Stimulated activated CD4-positive, alpha-beta T cell treated with anti-CD3 and anti-CD28 coated beads, TNF-alpha, amount 100 ng/mL, for 48 hours (primary cell): ENCODE measurements around the gene CCDC73.

ENCODE experiments used
- DNase-seq, 3 donors: peaks; one replicate each; pipeline ENCODE4 v3.0.0-alpha.2; 2020; ENCODE audit warnings: low read depth in 3 of 3

Gene CCDC73

DNA sequence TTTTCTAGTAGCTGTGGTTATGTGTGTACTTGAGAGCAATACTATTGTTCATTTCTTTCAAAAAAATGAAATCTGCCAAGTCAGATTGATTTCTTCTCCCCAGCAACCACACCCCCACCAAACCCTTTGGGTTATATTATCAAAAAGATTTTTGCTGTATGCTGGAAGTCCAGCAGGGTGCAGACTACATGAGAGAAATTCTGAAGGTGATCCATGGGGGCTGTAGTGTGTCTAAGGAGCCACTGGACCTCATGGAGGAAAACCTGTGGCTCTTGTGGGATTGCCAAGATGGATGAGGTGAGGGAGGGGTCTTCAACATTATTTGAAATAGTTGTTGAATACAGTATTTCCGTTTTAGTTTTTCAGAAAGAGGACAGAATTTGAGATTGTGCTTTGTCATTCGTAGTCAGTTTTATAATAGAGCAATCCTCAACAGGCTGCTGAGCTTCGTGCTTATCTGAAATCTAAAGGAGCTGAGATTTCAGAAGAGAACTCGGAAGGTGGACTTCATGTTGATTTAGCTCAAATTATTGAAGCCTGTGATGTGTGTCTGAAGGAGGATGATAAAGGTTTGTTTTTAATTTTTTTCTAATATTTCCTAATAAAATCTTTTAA, 207.8 kb downstream of the CCDC73 start:
- no peak for DNase-seq

DNA sequence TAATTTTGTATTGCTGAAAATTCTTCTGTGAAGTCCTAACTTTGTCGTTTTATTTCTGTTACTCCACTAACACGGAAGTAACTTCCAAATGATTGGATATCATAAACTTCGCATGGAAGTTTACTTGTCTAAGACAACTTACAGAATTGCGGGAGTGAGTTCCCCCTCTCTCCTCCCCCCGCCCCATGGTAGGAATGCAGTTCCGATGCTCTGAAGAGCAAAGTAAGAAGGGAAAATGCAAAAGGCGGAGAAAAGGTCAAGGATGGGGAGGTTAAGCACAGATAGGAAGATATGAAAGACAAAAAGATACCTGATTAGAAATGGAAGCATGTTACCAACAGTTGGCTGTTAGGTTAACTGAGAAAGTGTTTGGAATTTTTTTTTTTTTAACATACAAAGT, 209.5 kb downstream of the CCDC73 start:
- no peak for DNase-seq

DNA sequence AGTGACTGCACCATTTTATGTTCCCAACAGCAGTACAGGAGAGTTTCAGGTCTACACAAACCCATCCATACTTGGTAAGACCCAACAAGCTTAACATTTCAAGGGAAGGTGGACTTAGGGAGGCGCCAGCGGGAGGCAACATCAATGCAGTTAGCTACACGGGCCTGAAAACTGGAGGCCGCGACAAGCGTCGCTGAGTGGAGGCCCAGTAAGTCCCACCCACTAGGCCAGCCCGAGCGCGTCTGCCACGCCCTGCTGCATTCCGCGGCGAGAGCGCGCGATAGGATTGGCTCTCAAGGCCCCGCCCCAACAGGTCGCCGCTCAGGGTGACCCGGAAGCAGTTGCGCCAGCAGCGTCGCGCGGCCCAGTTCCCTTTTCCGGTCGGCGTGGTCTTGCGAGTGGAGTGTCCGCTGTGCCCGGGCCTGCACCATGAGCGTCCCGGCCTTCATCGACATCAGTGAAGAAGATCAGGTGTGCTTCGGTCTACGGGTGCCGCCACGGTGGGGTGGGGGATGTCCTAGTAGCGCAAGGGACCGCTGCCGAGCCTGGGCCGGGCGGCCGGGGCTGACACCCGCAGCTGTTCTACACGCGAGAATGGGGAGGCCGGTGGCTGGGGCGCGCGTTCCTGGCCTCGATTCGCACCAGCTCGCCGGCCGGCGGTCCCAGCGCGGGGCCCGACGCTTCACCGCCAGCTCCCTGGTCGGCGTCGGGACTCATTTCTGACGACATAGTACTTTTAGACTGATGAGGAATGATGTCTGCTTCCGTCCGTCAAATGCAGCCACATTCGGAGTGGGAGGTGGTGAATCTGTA, 210.8 kb downstream of the CCDC73 start, which contains the start of gene EIF3M:
TSS of gene EIF3M (plus strand) at position 373 of the 813 bp plus-strand sequence. CDS start at position 430, 57 bp downstream.
- DNase-seq = peak; percentile 92 to 94 (median 94)

DNA sequence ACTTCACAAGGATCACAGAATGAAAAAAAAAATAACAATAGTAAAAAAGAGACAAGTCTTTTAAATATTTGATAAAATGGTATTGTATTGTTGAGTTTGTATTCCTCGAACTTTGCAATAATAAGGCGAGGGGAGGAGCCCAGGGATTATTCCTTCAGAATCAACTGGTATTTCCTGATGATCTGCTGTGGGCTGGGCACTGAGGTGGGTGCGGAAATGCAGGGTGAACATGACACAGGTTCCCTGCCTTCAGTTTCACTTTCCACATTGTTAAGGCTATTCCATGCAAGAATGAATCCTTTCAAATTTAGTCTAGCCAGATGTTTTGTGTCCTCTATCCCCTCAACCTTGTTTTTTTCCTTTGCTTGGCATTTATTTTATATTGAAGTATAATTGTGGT, 212.9 kb downstream of the CCDC73 start:
- DNase-seq = no peak

DNA sequence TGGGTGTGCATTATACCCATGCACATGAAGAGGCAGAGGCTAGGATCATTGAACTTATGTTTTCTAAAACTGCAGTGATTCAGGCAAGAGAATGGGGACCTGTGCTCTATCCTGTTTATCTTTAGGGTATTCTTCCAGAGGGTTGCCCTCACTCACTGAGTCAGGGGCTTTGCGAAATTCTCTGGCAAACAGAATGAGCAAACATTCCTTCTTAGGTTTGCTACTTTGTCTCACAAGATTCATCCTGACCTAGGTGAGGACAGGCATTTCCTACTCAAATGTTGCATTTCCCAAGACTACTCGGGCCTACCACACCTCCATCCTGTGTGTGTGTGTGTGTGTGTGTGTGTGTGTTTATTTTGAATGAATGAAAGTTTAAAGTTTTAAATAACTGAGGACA, 213.5 kb downstream of the CCDC73 start:
- DNase-seq = no peak

DNA sequence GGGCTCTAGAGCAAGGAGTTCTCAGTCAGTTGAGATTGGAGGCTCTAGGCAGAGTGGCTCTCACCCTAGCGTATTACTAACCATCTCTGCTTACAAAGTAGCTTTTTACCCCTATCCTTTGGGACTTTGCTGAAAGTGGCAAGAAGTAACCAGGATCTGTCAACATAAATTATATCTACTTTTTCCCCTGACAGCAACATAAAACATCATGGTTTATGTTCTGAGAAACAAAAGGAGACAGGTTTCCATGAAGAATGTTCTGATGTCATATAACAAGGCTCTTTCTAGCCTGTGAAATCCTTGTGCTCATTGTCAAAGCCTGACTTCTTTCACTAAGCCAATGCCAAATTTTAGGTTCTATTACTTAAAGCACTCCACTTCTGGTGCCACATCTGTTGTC, 218.0 kb downstream of the CCDC73 start:
- no peak for DNase-seq

DNA sequence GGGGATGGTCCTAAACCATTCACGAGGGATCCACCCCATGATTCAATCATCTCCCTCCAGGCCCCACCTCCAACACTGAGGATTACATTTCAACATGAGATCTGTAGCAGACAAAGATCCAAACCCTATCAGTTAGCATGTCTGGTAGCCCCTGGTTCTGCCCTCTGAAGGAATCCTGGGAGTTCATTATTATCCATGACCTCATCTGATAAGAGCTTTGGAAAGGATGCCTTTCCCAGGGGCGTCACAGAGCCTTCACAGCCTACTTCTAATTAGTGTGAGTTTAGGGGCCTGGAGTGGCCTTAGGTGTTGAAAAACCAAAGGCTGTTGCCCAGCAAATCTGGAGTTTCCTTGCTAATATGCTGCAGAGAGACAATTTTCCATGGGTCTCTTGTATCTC, 219.4 kb downstream of the CCDC73 start:
- no peak for DNase-seq

DNA sequence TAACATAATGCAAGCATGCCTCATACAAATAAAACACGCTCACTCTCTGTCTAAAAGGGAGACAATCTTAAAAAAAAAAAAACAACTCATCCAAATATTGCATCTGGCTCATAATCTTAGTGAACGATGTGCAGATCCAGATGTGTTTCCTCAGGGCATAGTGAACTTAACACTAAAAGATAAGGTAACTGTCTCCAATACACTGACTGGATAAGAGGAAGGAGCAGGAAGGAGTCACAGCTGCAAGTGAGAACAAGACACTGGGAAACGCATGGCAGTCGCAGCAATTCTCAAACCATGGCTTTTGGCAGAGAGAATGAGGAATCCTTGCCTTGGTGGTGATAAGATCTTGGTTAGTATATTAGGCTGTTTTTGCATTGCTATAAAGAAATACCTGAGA, 220.0 kb downstream of the CCDC73 start:
- no peak for DNase-seq

DNA sequence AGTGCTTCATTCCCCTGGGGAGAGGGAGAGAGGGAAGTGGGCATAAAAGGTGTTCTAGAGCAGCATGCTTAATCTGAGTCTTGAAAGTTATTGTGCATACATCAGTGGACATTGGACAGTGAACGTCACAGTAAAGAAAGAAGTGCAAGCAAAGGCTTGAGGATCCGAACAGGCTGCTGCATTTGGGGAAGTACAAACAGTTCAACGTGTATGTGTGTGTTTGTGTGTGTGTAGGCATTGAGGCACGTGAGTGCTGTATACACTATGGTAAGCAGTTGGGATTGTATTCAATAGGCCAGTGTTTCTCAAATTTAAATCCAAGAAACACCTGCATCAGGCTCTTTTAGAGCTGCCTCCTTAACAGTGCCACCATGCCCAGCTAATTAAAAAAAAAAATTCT, 221.2 kb downstream of the CCDC73 start:
- no peak for DNase-seq

DNA sequence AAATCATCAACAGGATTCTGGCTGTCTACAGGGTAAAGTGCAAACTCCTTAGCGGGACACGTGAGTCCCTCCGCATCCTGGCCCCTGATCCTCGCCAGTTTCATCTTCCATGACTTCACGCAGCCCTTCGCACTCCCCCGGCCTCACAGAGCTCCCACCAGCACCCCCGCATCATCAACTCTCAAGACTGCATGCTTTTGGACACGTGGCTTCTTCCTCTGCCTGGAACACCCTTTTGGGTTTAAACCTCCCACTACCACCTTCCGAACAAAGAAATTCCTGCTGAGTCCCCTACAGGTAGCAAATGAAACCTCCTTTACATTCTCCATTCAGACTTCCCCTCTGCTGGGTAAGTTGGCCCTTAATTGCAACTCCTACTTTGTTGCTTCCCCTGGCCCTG, 223.4 kb downstream of the CCDC73 start:
- no peak for DNase-seq

DNA sequence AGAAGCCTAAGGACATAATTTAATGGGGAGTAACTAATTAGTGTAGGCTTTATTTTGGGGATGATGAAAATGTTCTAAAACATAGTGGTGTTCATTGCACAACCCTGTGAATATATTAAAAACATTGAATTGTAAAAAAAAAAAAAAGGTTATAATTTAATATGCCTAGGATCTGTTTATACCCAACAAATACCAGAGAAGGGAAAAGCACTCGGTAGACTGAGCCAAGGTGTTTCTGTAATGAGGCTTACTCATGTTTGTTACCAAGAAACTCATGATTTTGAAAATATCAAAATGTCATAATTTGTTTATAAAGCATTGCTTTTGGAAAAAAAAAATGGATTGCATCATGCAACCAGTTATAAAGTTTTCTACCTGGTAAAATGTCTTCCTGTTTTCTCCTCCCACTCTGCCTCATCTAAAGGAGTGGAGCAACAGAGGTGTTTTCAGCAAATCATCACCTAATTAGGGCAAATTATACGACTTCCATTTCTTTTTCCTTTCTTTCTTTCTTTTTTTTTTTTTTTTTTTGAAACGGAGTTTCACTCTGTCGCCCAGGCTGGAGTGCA, 225.1 kb downstream of the CCDC73 start:
- no peak for DNase-seq

DNA sequence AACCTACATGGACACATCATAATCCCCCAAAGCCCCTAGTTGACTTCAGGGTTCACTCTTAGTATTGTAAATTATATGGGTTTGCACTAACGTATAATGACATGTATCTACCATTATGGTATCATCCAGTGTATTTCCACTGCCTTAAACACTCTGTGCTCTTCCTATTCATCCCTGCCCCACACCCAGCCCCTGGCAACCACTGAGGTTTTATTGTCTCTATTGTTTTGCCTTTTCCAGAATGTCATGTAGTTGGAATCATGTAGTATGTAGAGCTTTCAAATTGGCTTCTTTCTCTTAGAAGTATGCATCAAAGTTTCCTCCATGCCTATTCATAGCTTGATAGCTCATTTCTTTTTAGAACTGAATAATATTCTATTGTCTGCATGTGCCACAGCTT, 227.3 kb downstream of the CCDC73 start:
- DNase-seq = no peak

DNA sequence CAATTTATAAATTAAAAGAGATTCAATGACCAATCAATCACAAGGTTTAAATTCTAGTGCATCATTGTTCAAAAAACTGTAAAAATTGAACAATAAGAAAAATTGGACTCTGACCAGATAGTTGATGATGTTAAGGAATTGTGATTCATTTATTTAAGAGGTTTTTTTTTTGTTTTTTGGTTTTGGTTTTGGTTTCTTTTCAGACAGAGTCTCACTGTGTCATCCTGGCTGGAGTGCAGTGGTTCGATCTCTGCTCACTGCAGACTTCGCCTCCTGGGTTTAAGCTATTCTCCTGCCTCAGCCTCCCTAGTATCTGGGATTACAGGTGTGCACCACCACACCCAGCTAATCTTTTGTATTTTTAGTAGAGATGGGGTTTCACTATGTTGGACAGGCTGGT, 227.9 kb downstream of the CCDC73 start:
- DNase-seq = no peak

DNA sequence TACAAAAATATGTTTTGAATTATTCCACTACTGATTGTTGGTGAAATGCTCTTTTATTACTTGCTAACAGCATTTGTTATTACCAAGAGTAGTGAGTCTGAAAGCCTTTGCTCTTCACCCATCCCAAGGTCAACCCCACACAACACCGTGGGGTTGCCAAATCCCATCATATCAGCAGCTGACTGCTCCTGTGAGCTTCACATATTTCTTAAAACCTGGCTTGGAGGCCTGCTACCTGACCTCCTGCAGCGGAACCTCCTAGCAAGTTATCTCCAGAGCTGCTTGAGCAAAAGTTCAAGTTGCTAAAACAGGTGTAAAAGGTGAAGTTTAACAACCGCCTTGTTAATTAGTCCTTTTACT, 230.9 kb downstream of the CCDC73 start:
- no peak for DNase-seq

DNA sequence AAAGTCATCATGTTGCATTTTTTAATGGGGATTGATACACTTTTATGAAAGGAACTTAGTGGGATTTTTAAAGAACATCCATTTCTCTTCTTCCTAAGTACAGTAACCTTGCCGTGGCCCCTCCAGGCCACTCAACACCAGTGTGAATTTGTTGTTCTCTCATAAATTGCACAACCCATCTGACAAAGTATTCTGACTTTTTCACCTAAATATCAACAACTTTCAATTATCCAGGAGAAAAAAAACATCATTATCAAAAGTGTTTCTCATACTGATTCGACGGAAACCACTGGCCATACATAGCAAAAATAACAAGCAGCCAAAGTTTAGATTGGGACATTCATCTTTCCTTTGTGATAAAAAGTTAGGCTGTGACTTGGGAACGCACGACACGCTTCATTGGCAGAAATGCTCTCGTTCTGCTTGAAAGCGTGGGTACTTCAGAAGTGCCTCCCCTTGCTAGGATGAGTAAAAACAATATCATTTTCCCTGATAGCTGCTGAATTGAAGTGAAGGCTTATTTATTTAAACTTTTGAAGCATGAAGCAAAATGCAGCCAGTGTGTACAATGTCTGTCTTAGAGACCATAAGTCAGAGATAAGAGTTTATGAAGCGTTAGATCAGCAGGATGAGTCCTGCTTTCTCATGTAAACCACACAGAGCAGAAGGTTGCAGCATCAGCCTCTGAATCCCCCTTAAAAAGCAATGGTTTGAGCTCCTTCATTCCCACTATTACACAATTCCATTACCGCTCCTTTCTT, 231.4 kb downstream of the CCDC73 start:
- no peak for DNase-seq

DNA sequence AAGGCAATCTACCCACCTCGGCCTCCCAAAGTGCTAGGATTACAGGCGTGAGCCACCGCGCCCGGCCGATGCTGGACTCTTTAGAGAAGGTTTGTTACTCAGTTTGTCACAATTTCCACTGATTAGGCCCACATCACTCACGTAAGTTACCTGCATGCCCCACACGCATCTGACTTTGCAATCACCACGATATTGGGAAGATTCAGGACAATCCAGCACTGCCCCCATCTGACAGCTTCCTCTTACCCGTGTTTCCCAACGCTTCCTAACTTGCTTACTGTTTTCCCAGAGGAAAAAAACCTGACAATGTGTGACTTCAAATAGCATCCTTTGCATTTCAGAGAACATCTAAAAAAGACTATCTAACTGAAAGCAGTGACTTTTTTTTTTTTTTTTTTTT, 232.6 kb downstream of the CCDC73 start:
- DNase-seq = no peak

DNA sequence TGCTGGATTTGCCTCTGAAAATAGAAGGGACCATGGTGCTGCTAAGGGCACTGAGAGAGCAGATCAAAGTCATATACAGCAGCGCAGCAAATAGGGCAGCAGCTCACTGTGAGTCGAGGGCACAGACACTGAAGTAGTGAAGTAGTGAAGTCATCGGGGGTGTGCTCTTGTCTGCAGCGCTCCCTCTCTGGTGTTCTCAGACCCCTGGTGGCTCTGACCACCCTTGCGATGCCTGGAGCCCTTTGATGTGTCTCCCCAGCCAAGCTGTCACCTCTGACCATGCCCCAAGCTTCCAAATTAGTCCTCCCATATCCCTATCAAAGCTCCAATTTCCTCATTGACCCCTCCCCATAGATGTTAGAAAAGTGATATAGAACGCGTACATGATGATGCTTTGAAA, 238.6 kb downstream of the CCDC73 start:
- DNase-seq = no peak

DNA sequence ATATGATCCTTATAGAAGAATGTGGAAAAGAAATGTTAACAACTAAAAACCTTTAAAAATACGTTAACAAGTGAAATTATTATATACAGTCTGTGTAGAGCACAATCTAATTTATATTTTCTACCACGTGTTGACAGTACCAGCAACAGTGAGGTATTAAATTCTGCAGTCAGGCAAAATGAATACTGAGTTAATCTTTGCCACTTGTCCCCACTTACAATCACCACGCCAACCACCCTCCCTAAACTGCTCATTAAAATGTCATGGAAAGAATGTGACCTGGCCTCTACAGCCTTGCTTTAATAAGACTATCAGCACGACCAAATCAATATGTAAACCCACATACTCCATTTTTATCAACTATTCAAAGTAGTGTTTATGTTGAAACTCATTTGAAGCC, 239.4 kb downstream of the CCDC73 start:
- DNase-seq = no peak
